GM21528 (cell line): ENCODE results near the gene APMAP.
"Not testable (repeated sequence)": the region's sequence is repeated elsewhere in the genome, so short reads cannot be mapped to it uniquely, and the experiment has no call there.

ENCODE experiments used
- ATAC-seq: cut with Tn5 transposase; IDR thresholded peaks from one replicate; pipeline ENCODE4 v1.9.1; 2021; ENCODE audit warnings: mild to moderate bottlenecking, moderate library complexity; ENCODE audit not compliant: unreplicated experiment, low FRiP score

Gene APMAP

GRCh38 chr20:24937579-24937978 is 55.0 kb downstream of the APMAP start:
- no peak for ATAC-seq

- ATAC-seq: no peak
Measured at GRCh38 chr20:24936526-24937407, 55.8 kb downstream of the APMAP start.

GRCh38 chr20:24935766-24936525 is 56.6 kb downstream of the APMAP start:
- ATAC-seq: no peak

- ATAC-seq: no peak
Measured at GRCh38 chr20:24935140-24935539, 57.4 kb downstream of the APMAP start.

- ATAC-seq: no peak
Measured at GRCh38 chr20:24934716-24935115, 57.8 kb downstream of the APMAP start.

GRCh38 chr20:24934101-24934661 is 58.4 kb downstream of the APMAP start:
- no peak for ATAC-seq

GRCh38 chr20:24933266-24933908 is 59.2 kb downstream of the APMAP start:
- ATAC-seq: no peak

- ATAC-seq: not testable (repeated sequence)
Measured at GRCh38 chr20:24931893-24932292, 60.7 kb downstream of the APMAP start.

GRCh38 chr20:24930724-24931688 is 61.5 kb downstream of the APMAP start:
- ATAC-seq: not testable (repeated sequence)

GRCh38 chr20:24929867-24930723 is 62.5 kb downstream of the APMAP start:
- ATAC-seq: not testable (repeated sequence)

GRCh38 chr20:24929259-24929658 is 63.3 kb downstream of the APMAP start:
- not testable (repeated sequence) for ATAC-seq

- ATAC-seq: not testable (repeated sequence)
Measured at GRCh38 chr20:24920706-24921105, 71.8 kb downstream of the APMAP start.

- ATAC-seq: not testable (repeated sequence)
Measured at GRCh38 chr20:24919665-24920064, 72.9 kb downstream of the APMAP start.

- ATAC-seq: no peak
Measured at GRCh38 chr20:24918579-24919566, 73.7 kb downstream of the APMAP start.

- ATAC-seq: peak; percentile 52
Measured at GRCh38 chr20:24917797-24918578, 74.6 kb downstream of the APMAP start.

GRCh38 chr20:24917056-24917455 is 75.5 kb downstream of the APMAP start:
- ATAC-seq: no peak

- ATAC-seq: no peak
Measured at GRCh38 chr20:24916412-24916811, 76.1 kb downstream of the APMAP start.
